K562 (cell line): ENCODE results near the gene SLC2A4. TPM values are rescaled to one million over a fixed set of nuclear protein-coding genes. Genes with fewer than 3 reads are reported as not detected.

Experiments
- CREB1 ChIP-seq, 2 experiments: sonication (generic) in 1 of 2; formaldehyde crosslinking in 1 of 2; IDR thresholded peaks; 2 replicates each; pipeline versions ENCODE4 v1.6.1 to v1.8.0; 2012 to 2022; ENCODE audit warnings: inconsistent platforms in 1 of 2, mild to moderate bottlenecking in 1 of 2, missing genetic modification reagents in 1 of 2, moderate library complexity in 1 of 2
- ELF4 ChIP-seq: fragments of 450-650 bp; formaldehyde crosslinking; IDR thresholded peaks from 2 replicates; pipeline ENCODE4 v1.4.0; 2022; ENCODE audit warnings: missing genetic modification characterization
- FOXM1 ChIP-seq, 2 experiments: fragments of 450-650 bp in 1 of 2; sonication (generic) in 1 of 2; formaldehyde crosslinking in 1 of 2; IDR thresholded peaks; 2 replicates each; pipeline versions ENCODE4 v1.6.1 to v1.9.0; 2017 to 2022; ENCODE audit warnings: low read depth in 2 of 2, mild to moderate bottlenecking in 2 of 2, missing genetic modification reagents in 1 of 2, moderate library complexity in 1 of 2
- HNRNPK ChIP-seq: fragments of 200-400 bp; formaldehyde crosslinking; IDR thresholded peaks from one replicate; pipeline ENCODE4 v1.6.1; 2018; ENCODE audit warnings: mild to moderate bottlenecking, low read depth, low read length; ENCODE audit not compliant: poor library complexity, severe bottlenecking
- KAT7 ChIP-seq: sonication (generic); formaldehyde crosslinking; IDR thresholded peaks from 2 replicates; pipeline ENCODE4 v1.8.0; 2022; ENCODE audit warnings: missing genetic modification reagents, mild to moderate bottlenecking, borderline replicate concordance
- MECOM ChIP-seq: fragments of 250-450 bp; sonication (Bioruptor Pico); IDR thresholded peaks from 2 replicates; pipeline ENCODE4 v1.8.0; 2022; ENCODE audit warnings: inconsistent platforms
- MEF2A ChIP-seq: IDR thresholded peaks from 2 replicates; pipeline ENCODE4 v1.6.1; 2011; ENCODE audit warnings: low read depth, mild to moderate bottlenecking, low read length, moderate library complexity; ENCODE audit not compliant: control insufficient read depth
- MLX ChIP-seq, 2 experiments: fragments of 450-650 bp in 1 of 2; sonication (generic) in 1 of 2; formaldehyde crosslinking; conservative IDR thresholded peaks; 2 replicates each; pipeline versions ENCODE4 v1.4.0 to v1.8.1; 2020 to 2022; ENCODE audit warnings: mild to moderate bottlenecking in 1 of 2, missing genetic modification reagents in 1 of 2
- MYC ChIP-seq, 2 experiments: fragments of 250-450 bp in 1 of 2; sonication (Bioruptor Pico) in 1 of 2; IDR thresholded peaks; 2 replicates each; pipeline versions ENCODE4 v1.5.1 to v1.6.1; 2012 to 2021; ENCODE audit warnings: low read depth in 2 of 2, borderline replicate concordance in 1 of 2, improper control_type of control experiment in 1 of 2, low read length in 1 of 2, mild to moderate bottlenecking in 1 of 2, moderate library complexity in 1 of 2
- NFRKB ChIP-seq: fragments of 450-650 bp; IDR thresholded peaks from 2 replicates; pipeline ENCODE4 v1.6.1; 2016; ENCODE audit warnings: low read depth
- NR3C1 ChIP-seq: sonication (generic); formaldehyde crosslinking; IDR thresholded peaks from 2 replicates; pipeline ENCODE4 v1.8.1; 2022; ENCODE audit warnings: missing genetic modification reagents
- PHF8 ChIP-seq: fragments of 200-600 bp; sonication (generic); IDR thresholded peaks from 2 replicates; pipeline ENCODE4 v1.6.1; 2012; ENCODE audit warnings: mixed run types, mild to moderate bottlenecking, inconsistent platforms, low read length, moderate library complexity, borderline replicate concordance
- PML ChIP-seq: IDR thresholded peaks from 2 replicates; pipeline ENCODE4 v1.6.1; 2012; ENCODE audit warnings: low read length, inconsistent platforms
- RBBP5 ChIP-seq: fragments of 200-600 bp; sonication (generic); IDR thresholded peaks from 2 replicates; pipeline ENCODE4 v1.6.1; 2012; ENCODE audit warnings: borderline replicate concordance, mild to moderate bottlenecking, low read length, control low read depth, inconsistent platforms; ENCODE audit not compliant: insufficient read depth, poor library complexity, severe bottlenecking
- SAP30 ChIP-seq: fragments of 200-600 bp; sonication (generic); IDR thresholded peaks from 2 replicates; pipeline ENCODE4 v1.6.1; 2012; ENCODE audit warnings: borderline replicate concordance, low read depth, mild to moderate bottlenecking, moderate library complexity, low read length, control low read depth, inconsistent platforms; ENCODE audit not compliant: insufficient read depth, poor library complexity, severe bottlenecking
- SNIP1 ChIP-seq: fragments of 450-650 bp; IDR thresholded peaks from 2 replicates; pipeline ENCODE4 v1.7.1; 2017; ENCODE audit warnings: low read depth, mild to moderate bottlenecking
- ZBTB7A ChIP-seq: IDR thresholded peaks from 2 replicates; pipeline ENCODE4 v1.6.1; 2011; ENCODE audit warnings: low read depth, mild to moderate bottlenecking, low read length, moderate library complexity, borderline replicate concordance; ENCODE audit not compliant: control insufficient read depth
- ZNF212 ChIP-seq: fragments of 450-650 bp; formaldehyde crosslinking; IDR thresholded peaks from 2 replicates; pipeline ENCODE4 v1.4.0; 2020; ENCODE audit warnings: mild to moderate bottlenecking
- ZNF263 ChIP-seq: sonication (generic); formaldehyde crosslinking; IDR thresholded peaks from 2 replicates; pipeline ENCODE4 v1.8.0; 2022; ENCODE audit warnings: mild to moderate bottlenecking, missing genetic modification reagents, borderline replicate concordance
- polyA plus RNA-seq, 8 experiments: library from polyadenylated mRNA; depleted of rRNA in 4 of 8; stranded (reverse) in 5 of 8; unstranded in 3 of 8; fragments of >200 nt; fragmentation: Nextera tagmentation in 2 of 8; fragmentation: Illumina TruSeq in 1 of 8; extraction: Ambion mirVana in 2 of 8; extraction: Trizol in 1 of 8; gene quantifications; 2 replicates each; pipeline versions ENCODE4 v1.2.1 to v1.2.3, GENCODE V29; 2011 to 2014; ENCODE audit warnings: inconsistent platforms in 1 of 8, missing spikeins in 1 of 8
- total RNA-seq, 7 experiments: library from RNA; depleted of rRNA in 6 of 7; stranded (reverse); fragments of >200 nt in 6 of 7; fragmentation: Illumina TruSeq in 2 of 7; extraction: Trizol in 2 of 7; gene quantifications; 2 replicates each; pipeline versions ENCODE4 v1.2.1 to v1.2.3, GENCODE V29; 2011 to 2021; ENCODE audit warnings: low replicate concordance in 1 of 7
- TF ChIP-seq, protein P1 (sequence below): sonication (generic); formaldehyde crosslinking; IDR thresholded peaks from 2 replicates; pipeline ENCODE4 v1.9.0; 2022; ENCODE audit warnings: mild to moderate bottlenecking, missing genetic modification reagents
- TF ChIP-seq, protein P2 (sequence below): fragments of 150-350 bp; conservative IDR thresholded peaks from 2 replicates; pipeline ENCODE4 v1.6.1; 2014; ENCODE audit warnings: low read length

SLC2A4 gene
- total and polyA plus RNA-seq, 9 of the 15 experiments (the other 6 are each of a cell fraction or from before 2014, with no cell fraction given) = 0.74 to 3.5 (median 1.6) TPM

GRCh38 chr17:7307686-7308624 lies 26.4 kb downstream of the SLC2A4 start (continued):
- TF ChIP-seq, protein P1, sequence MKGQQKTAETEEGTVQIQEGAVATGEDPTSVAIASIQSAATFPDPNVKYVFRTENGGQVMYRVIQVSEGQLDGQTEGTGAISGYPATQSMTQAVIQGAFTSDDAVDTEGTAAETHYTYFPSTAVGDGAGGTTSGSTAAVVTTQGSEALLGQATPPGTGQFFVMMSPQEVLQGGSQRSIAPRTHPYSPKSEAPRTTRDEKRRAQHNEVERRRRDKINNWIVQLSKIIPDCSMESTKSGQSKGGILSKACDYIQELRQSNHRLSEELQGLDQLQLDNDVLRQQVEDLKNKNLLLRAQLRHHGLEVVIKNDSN (CRISPR knock-in tag) = no peak
- 0 out of 2 replicates have a peak, but pooled peaks have one; percentile 51 for TF ChIP-seq NFRKB
- no peak for TF ChIP-seq SNIP1
- TF ChIP-seq MEF2A = no peak
- no peak for TF ChIP-seq ELF4 (CRISPR knock-in tag)
- peak; percentile 95 for TF ChIP-seq MYC (IDR thresholded peaks at IDR 0.05; ENCODE audit: low read depth, low read length)
- 0 out of 2 replicates have a peak, but pooled peaks have one; percentile 46 for TF ChIP-seq MYC (CRISPR knock-in tag; IDR thresholded peaks at IDR 0.05; ENCODE audit: borderline replicate concordance, low read depth)
- TF ChIP-seq MLX (CRISPR knock-in tag; conservative IDR thresholded peaks at IDR 0.05) = no peak
- TF ChIP-seq HNRNPK = peak; percentile 69
- TF ChIP-seq NR3C1 (CRISPR knock-in tag) = no peak
- TF ChIP-seq SAP30 = peak; percentile 5
- TF ChIP-seq PML = no peak
- TF ChIP-seq ZNF212 (CRISPR knock-in tag) = no peak
- TF ChIP-seq KAT7 (CRISPR knock-in tag) = peak; percentile 65; the same call in 1 of the 2 replicates
- TF ChIP-seq CREB1 (IDR thresholded peaks at IDR 0.05) = peak; percentile 84
- no peak for TF ChIP-seq CREB1 (CRISPR knock-in tag; IDR thresholded peaks at IDR 0.05)
- TF ChIP-seq ZBTB7A = 0 out of 2 replicates have a peak, but pooled peaks have one; percentile 58
- no peak for TF ChIP-seq ZNF263
- TF ChIP-seq PHF8 = peak; percentile 45; the same call in 1 of the 2 replicates
- no peak for TF ChIP-seq RBBP5
- TF ChIP-seq, protein P2, sequence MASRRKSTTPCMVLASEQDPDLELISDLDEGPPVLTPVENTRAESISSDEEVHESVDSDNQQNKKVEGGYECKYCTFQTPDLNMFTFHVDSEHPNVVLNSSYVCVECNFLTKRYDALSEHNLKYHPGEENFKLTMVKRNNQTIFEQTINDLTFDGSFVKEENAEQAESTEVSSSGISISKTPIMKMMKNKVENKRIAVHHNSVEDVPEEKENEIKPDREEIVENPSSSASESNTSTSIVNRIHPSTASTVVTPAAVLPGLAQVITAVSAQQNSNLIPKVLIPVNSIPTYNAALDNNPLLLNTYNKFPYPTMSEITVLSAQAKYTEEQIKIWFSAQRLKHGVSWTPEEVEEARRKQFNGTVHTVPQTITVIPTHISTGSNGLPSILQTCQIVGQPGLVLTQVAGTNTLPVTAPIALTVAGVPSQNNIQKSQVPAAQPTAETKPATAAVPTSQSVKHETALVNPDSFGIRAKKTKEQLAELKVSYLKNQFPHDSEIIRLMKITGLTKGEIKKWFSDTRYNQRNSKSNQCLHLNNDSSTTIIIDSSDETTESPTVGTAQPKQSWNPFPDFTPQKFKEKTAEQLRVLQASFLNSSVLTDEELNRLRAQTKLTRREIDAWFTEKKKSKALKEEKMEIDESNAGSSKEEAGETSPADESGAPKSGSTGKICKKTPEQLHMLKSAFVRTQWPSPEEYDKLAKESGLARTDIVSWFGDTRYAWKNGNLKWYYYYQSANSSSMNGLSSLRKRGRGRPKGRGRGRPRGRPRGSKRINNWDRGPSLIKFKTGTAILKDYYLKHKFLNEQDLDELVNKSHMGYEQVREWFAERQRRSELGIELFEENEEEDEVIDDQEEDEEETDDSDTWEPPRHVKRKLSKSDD = no peak
- TF ChIP-seq MECOM (CRISPR knock-in tag) = no peak
- no peak for TF ChIP-seq FOXM1 (IDR thresholded peaks at IDR 0.05; ENCODE audit: low read depth)
- TF ChIP-seq FOXM1 (CRISPR knock-in tag; IDR thresholded peaks at IDR 0.05; ENCODE audit: low read depth) = 0 out of 2 replicates have a peak, but pooled peaks have one; percentile 60
